ENCODE measurements around the gene SIK3.

Gene SIK3

DNA sequence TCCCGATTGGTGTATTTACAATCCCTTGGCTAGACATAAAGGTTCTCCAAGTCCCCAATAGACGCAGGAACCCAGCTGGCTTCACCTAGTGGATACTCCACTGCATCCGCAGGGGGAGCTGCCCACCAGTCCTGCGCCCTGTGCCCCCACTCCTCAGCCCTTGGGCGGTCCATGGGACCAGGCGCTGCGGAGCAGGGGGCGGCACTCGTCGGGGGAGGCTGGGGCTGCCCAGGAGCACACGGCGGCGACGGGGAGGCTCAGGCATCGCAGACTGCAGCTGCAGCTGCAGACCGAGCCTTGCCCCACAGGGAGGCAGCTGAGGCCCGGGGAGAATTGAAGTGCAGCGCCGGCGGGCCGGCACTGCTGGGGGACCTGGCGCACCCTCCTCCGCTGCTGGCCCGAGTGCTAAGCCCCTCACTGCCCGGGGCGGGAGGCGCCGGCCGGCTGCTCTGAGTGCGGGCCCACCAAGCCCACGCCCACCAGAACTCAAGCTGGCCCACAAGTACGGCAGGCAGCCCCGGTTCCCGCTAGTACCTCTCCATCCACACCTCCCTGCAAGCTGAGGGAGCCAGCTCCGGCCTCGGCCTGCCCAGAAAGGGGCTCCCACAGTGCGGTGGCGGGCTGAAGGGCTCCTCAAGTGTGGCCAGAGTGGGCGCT is 12.2 kb upstream of the SIK3 start:
- DNase-seq (ENCODE audit: low read depth in 2 of 3, low spot score in 2 of 3): no peak

DNA sequence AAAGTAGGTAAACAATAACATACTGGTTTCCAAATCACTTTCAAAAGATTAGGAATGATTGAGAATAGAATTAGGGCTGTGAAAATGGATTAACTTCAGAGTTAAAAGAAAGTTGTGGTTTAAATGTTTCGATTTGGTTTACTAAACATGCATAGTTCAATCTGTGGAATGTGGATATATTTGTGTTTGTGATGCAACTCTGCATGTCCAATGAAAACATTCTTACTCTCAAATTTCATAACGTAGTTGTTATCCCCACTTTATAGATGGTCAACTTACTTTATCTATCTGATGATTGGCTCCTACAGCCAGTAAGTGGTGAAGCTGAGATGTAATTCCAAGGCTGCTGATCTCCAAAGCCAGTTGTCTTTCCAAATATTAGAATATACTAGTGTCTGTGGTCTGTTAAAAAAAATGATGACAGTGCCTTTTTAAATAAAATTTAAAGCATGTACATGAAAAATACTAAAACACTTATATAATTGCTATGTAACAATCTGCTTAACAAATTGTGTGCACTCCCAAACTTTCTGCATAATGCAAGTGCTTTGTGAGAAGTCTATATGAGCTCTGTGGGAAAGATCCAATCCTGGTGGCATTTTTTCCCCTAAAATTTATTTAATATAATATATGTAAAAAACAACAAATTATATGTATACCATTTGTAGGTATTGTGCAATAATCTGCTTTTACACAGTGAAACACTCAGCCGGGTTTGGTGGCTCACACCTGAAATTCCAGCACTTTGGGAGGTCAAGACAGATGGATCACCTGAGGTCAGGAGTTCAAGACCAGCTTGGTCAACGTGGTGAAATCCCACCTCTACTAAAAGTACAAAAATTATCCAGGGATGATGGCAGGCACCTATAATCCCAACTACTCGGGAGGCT is 9.7 kb upstream of the SIK3 start:
- DNase-seq (ENCODE audit: low read depth in 2 of 3, low spot score in 2 of 3): no peak

DNA sequence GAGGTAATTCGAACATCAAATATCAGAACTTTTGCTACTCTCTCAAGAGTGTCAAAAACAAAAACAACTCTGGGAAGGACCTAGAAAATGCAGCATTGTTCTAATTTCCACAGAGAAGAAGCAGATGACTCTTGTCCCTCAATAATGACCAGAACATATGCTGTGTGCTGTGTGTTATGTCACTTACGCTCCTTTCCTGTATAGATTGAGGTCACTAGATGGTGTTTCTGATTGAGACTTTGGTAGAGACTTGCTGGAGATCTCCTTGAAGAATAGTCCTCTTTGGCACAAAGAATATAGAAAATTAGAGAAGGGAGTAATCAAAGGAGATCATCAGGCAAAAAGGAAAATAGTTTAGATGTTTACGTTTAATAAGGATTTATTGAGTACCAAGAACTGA is 2.3 kb upstream of the SIK3 start:
- no peak for DNase-seq (ENCODE audit: low read depth in 2 of 3, low spot score in 2 of 3)

DNA sequence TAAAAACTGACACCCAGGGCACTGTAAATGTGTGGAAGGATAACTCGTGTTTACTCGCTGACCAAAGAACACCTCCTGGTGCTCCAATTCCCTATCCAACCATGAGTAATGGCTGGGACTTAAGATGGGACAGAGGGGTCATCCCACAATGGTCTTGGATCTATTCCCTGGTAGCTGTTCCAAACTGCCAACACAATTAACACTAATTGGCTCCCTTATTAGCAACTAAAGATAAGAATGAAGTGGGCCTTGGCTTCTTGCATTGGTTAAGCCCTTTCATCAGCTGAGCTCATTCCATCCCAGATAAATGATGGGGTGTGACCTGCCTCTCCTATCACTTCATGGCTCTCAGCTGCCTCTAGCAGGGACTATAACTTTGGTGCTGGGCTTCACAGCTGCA is 1.5 kb upstream of the SIK3 start:
- DNase-seq (ENCODE audit: low read depth in 2 of 3, low spot score in 2 of 3): no peak

GRCh38 chr11:117097389-117098268 is 599 bp downstream of the SIK3 start:
- no peak for DNase-seq (ENCODE audit: low read depth in 2 of 3, low spot score in 2 of 3)

- no peak for DNase-seq (ENCODE audit: low read depth in 2 of 3, low spot score in 2 of 3)
Measured at GRCh38 chr11:117097014-117097388, 1.2 kb downstream of the SIK3 start.

GRCh38 chr11:117096201-117096991 is 1.8 kb downstream of the SIK3 start:
- no peak for DNase-seq (ENCODE audit: low read depth in 2 of 3, low spot score in 2 of 3)

GRCh38 chr11:117095284-117096161 is 2.7 kb downstream of the SIK3 start:
- DNase-seq (ENCODE audit: low read depth in 2 of 3, low spot score in 2 of 3): no peak

DNA sequence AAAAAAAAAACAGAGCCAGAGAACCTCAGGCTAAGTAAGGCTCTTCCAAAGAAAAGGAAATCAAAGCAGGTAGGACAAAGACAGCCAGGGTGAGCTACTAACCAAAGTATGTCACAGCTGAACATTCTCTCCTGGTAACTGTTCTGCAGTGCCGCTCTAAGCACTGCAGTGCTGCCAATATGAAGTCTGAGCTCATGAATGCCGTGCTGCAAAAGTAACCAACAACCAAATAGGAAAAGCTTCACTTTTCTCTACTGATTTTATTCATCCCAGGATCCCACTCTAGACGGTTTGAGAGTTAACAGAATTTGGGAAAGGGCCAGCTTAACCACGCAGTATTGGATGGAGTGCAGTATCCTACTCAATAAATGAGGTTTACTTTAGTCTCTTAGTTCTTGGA is 3.5 kb downstream of the SIK3 start:
- no peak for DNase-seq (ENCODE audit: low read depth in 2 of 3, low spot score in 2 of 3)

DNA sequence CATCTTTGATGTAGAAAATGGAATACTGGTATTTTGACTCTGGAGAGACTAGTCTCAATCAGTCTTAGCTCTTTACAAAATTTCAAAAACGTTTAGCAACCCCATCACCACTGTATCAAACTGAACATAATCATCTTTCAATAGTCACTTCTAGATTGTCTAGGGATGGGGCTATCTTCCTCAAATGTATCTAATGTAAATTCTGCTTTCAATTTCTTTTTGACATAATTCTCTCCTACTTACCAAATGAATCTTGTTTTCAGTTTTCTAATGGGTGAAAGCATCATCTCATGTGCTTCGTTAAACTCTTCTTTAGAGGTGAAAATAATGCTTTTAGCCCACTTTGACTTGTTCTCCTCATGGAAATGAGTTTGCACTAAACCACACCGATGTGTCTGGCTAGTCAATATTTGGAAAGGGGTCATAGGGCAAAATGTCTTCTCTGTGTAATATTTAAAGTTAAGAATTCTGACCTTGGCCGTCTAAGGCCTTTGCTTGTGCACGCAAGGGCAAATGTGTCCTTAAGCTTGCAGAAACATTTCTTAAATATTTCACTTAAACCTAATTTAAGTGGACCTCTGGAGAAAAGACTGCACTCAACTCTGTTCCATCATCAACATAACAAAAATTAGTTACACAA is 5.2 kb downstream of the SIK3 start:
- no peak for DNase-seq (ENCODE audit: low read depth in 2 of 3, low spot score in 2 of 3)

DNA sequence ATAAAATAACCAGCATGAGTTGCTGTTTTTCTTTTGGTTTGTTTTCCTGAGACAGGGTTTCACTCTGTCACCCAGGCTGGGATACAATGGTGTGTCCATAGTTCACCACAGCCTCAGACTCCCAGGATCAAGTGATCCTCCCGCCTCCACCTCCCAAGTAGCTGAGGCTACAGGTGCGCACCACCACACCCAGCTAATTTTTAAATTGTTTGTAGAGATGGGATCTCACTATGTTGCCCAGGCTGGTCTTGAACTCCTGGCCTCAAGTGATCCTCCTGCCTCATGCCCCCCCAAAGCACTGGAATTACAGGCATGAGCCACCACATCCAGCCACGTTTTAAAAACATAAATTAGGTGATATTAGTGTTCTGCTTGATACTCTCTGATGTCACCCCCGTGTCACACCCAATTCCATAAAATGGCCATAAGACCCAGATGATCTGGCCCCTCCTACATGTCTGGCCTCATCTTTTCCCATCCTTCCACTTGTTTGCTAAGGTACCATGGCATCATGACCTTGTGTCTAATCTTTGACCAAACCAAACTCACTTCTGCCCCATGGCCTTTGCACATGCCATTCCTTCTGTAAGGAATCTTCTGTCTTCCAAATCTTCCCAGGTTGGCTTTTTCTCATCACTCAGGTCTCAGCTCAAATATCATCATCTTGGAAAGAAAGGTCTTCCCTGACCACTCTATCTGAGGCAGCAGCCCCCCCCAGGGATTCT is 6.3 kb downstream of the SIK3 start:
- DNase-seq (ENCODE audit: low read depth in 2 of 3, low spot score in 2 of 3): no peak

- DNase-seq (ENCODE audit: low read depth in 2 of 3, low spot score in 2 of 3): no peak
Measured at GRCh38 chr11:117090111-117090706, 8.0 kb downstream of the SIK3 start.

DNA sequence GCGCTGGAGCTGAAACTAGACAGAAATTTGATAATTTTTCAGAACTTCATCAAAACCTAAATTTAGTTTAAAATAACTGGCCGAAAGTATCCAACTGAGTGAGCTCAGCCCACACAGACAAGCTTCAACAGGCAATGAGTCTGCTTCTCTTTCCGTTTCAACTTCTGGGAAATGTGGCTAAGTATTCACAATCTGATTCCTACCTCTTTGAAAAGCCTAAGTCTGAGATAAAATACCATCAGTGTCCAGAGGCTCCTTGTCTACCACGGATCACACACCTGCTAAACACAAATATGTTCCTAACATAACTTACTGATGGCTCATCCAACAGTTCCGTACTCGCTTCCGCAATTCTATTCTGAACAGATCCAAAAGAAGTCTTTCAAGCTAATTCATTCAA is 8.5 kb downstream of the SIK3 start:
- no peak for DNase-seq (ENCODE audit: low read depth in 2 of 3, low spot score in 2 of 3)

DNA sequence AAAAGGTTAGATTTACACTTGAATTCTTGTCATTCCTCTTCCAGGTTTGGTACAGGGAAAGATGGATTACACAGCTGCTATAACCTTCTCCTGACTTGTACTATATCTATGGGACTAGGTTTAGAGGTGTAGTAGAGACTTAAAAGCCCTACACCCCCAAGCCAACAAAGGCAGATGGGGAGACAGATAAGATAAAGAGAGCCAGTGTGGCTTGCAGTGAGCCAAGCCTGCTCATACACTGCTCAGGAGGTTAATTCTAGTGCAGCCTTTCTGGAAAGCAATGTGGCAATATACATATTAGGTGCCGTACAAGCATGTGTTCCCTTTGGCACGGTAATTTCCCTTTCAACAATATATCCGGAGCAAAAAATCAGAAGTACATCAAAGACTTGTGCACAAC is 10.8 kb downstream of the SIK3 start:
- DNase-seq (ENCODE audit: low read depth in 2 of 3, low spot score in 2 of 3): no peak

DNA sequence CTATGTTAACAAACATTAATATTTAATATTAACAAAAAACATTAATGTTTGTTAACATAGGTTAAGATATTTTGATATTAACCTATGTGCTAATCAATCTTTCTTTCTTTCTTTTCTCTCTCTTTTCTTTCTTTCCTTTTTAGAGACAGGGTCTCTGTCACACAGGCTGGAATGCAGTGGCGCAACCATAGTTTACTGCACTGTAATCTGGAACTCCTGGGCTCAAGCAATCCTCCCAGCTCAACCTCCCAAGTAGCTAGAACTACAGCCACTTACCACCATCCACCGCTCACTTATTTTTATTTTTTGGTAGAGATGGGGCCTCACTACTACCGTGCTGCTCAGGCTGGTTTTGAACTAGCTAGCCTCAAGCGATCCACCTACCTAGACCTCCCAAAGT is 13.2 kb downstream of the SIK3 start:
- DNase-seq (ENCODE audit: low read depth in 2 of 3, low spot score in 2 of 3): no peak

DNA sequence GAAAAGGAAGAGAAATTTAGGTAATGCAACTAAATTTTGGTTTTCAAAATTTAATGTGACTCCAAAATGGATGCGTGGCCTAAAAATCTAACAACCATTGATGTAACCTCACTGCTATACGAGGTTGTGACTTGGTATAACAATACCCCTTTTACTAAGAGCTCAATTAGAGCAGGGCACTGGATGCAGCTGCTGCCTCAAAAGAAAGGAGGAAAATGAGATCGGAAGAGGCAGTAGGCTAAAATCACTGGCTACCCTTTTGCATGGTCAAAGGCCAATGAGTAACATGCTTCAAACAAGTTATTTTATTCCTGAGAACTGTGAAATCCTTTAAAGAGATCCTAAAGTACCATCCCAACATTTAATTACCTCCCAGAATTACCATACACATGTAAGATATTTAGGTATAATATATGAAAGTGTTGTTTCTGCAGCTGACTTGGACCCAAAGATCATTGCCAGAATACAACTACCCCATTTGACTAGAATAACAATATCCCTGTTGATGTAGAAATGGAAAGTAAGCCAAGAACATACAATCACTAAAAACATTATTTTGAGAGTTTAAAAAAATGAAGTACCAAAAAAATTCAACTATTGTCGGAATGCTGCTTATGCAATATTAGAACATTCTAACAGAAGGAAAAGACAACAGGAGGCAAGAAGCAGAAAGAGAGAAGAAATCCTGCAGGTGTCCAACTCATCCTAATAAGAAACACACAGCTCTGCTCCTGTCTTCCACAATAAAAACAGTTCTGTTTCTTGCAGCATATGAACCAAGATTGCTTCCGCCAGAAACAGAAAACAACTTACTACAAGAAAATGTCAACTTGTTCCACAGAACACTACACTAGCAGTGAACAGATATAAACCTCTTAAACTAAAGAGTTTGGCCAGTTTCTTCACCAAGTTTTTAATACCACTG is 15.0 kb downstream of the SIK3 start:
- no peak for DNase-seq (ENCODE audit: low read depth in 2 of 3, low spot score in 2 of 3)

GRCh38 chr11:117081908-117082307 is 16.3 kb downstream of the SIK3 start:
- DNase-seq (ENCODE audit: low read depth in 2 of 3, low spot score in 2 of 3): no peak
